NCI-H748 (cell line): ENCODE measurements around the gene SYT17.
A peak's percentile ranks its signal among the peaks of the same experiment; 100 is the strongest.

Source experiments
- DNase-seq: peaks from one replicate; lab custom pipeline; 2025; ENCODE audit not compliant: unreplicated experiment; lab: John Stamatoyannopoulos, UW

Gene SYT17

DNA sequence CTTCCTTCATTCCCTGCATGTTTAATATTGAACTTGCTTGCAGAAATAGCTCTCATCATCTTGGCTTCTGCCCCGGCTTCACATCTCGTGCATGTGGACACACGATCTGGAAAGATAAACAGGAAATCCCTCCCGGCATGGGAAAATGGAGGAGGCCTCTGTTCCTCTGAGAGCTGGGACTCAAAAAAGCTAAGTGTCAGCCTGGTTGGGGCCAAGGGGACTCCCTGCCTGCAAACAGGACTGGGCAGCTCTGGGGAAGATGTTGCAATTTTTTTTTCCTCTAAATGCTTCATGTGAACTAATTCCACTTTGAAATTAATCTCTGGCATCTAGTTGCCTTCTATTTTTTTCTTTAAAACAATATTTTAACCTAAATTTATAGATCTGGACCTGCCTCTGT lies 29.4 kb upstream of the SYT17 start:
- peak; percentile 58 for DNase-seq

DNA sequence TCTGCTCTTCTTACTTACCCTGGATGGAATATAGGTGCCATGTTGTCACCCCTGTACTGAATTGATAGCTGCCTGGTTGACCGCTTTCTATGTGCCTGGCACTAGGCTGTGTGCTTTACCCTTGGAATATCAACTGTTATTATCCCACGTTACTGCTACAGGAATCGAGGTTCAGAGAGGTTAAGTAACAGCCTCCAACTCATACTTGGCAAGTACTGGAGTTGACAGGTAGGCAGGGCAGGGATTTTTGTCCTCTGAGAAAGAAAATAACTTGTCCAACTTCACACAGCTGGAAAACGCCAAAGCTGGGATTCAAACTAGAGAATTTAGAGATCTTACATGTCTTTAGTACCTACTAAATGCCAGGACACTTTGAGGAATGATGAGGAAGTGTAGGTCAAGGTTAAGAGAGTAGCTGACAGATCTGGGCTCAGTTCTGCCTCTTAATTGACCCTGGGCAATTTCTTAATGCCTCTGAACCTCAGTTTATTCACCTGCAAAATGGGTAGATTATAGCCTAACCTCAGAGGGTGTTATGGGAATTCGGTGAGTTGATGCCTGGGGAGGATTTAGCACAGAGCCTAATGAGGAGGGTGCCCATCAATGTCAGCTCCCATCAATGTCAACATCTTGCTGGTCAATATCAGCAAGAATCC lies 28.5 kb upstream of the SYT17 start:
- no peak for DNase-seq

DNA sequence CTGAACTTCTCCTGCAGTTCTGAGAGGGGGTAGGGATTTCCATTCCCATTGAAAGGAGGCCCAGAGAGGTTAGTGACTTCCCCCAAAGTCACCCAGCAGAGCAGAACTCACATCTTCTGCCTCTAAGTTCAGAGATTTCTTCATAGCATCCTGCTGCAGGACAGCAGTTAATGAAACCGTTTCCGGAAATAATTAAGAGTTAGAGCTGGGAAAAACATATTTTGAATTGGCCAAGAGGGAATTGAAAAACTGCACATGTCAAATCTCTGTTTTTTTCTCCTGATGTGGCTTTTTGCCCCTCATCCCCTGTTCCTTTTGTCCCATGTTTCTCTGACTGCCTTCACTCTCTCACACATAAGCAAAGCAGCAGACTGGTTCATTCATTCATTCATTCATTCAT lies 27.6 kb upstream of the SYT17 start:
- DNase-seq: no peak

DNA sequence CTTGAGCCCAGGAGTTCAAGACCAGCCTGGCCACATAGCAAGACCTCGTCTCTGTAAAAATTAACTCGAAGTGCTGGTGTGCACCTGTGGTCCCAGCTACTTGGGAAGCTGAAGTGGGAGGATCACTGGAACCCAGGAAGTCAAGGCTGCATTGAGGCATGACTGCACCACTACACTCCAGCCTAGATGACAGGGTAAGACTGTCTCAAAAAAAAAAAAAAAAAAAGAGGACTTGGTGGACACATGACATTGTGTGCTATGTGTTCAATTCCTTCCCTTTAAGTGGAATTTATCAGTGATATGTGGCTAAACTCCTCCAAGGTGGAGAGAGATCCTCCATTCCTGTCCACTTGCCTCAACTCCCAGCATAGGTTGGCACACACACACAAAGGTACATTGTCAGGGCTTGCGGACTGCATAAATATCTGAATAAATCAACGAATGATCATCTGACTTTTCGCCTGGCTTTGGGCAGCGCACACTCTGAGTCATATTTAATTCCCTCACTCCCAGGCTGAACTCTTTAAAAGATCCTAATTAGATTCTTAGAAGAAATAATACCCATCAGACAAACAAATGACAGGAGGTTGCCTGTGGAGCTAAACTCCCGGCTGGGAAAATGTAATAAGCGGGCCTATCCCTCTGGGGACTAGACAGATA lies 25.0 kb upstream of the SYT17 start:
- DNase-seq: no peak

DNA sequence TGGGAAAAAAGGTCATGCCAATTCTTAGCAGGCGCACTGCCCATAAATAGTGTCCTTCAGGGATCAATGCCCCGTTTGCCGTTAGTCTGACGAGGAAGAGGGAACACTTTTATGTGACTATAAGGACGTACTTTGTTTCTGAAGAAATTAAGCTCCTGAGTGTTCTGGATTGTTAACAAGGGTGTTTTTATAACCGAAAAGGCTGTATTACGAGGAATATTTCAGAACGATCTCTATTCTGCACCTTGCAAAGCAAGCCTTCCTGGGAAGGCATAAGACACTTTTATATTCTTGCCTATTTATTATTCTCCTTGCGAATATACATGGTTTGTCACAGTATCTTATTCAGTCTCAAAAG lies 24.5 kb upstream of the SYT17 start:
- DNase-seq: no peak

DNA sequence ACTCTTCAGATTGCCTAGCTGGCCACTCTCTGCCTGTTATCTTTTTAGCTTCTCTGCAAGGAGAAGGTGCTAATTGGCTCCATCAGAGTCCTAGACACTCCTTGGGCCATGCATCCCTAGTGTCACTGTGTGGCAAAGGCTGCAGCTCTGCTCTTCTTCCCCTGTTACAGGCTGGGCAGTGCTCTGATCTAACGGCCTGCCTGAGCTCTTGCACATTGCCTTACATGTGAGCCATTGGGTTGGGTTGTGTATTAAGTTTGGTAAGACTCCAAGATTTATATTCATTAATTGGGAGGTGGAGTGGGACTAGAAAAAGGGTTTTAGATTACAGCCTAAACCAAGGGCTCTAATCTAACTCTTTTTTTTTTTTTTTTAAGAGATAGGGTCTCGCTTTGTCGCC lies 23.0 kb upstream of the SYT17 start:
- DNase-seq: no peak

DNA sequence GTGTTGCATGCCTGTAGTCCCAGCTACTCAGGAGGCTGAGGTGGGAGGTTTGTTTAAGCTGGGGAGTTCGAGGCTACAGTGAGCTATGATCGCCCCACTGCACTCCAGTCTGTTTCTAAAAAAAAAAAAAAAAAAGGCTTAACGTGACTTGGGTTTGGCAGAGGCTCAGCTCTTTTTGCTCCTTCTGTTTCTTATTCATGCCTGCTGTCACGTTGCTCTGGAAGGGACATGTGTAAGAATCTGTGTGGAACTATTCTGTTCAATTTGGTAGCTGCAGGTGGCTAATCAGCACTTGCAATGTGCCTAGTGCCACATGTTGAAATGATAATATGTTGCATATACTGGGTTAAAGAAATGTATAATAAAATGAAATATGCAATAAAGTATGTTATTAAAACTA lies 20.9 kb upstream of the SYT17 start:
- DNase-seq: no peak

DNA sequence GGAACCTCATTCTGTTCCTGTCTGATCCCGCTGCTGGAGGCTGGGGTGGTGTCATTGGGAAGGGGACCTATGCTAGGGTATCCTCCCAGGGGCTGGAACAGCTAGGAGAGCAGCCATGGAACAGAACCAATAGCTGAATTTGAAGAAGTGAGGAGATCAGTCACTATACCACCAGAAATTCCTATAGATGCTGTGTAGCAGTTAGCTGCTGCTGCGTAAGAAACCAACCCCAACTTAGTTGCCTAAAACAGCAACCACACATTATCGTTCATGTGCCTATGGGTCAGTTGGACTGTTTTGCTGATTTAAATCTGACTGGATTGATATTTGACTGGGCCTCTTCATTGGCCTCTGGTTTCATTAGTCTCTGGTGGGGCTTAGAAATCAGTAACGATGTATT lies 20.4 kb upstream of the SYT17 start:
- DNase-seq: no peak

DNA sequence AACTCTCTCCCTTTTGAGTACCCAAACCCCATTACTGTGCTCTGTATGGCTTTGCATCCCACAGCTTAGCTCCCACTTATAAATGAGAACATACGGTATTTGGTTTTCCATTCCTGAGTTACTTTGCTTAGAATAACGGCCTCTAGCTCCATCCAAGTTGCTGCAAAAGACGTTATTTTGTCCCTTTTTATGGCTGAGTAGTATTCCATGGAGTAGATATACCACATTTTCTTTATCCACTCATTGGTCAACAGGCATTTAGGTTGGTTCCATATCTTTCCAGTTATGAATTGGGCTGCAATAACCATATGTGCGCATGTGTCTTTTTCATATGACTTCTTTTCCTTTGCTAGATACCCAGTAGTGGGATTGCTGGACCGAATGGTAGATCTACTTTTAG lies 19.9 kb upstream of the SYT17 start:
- DNase-seq: no peak

DNA sequence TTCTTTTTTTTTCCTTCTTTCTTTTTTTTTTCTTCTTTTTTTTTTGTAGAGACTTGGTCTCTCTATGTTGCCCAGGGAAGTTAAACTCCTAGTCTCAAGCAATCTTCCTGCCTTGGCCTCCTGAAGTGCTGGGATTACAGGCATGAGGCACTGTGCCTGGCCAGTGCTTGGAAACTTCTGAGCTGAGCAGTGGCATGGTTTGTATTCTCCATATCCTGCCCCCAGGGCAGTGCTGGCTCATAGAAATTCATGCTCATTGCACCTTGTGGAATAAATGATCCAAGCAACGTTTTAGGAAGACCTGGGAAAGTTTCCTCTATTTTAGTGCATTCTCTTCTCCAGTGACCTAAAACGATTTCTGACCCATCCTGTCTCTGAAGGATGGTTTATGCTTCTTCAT lies 16.7 kb upstream of the SYT17 start:
- no peak for DNase-seq

DNA sequence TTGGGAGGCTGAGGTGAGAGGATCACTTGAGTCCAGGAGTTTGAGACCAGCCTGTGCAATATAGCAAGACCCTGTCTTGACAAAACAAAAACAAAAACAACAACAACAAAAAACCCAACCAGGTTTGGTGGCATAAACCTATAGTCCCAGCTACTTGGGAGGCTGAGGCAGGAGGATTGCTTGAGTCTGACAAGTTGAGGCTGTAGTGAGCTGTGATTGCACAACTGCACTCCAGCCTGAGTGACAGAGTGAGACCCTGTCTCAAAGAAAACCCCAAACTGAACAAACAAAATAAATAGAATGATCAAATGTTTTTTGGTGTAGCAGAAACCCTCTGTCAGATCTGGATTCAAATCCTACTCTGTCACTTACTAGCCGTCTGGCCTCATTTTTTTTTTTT lies 16.0 kb upstream of the SYT17 start:
- no peak for DNase-seq

DNA sequence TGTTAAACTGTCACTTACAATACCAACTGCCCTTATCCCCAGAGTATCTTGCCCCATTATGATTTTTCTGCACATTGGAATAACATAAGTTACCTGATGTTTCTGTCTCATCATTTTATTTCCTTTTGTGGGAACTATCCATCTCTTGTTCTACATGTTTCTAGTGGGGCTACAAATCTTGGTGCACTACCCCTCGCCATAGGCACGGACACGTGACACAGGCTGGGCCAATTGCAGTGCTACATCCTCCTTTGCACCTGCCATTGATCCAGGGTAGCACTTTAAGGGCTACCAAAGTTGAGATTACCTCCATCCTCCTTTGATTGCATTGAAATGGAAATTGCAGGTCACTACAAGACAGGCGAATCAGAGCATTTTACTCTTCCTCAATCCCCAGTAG lies 14.2 kb upstream of the SYT17 start:
- DNase-seq: peak; percentile 54

DNA sequence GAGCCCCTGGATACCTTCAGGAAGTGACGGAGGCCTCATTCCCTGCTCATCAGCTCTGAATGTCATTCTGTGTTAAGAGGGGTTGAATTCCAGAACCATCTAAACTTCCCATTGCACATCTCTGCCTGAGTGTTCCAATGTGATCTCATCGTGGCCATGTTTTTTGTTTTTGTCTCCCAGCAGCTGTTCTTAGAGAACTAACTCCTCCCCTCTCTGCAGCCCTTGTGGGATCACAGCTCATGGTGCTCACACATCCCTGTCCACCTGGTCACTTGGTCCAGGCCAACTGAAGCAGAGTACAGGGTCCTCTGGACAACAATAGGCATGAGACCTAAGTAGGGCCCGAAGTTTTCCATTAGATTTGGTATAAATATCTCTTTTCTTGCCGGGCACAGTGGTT lies 6.0 kb upstream of the SYT17 start:
- no peak for DNase-seq

DNA sequence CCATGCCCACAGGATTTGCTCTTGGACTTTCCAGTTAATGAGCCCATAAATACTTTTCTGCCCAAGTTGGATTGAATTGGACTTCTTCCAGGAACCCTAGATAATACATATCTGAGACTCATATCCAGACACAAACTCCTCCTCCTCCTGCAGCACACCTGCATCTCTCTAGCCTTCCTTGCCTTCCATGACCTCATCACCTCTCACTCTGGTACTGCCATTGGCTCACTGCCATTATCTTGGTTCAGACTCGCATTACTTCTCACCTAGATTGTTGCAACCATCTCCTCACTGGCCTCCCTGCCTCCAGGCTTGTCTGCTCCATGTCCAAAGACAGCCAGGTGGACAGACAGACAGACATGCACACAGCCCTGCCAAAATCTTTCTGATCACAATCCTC lies 4.8 kb upstream of the SYT17 start:
- DNase-seq: no peak

DNA sequence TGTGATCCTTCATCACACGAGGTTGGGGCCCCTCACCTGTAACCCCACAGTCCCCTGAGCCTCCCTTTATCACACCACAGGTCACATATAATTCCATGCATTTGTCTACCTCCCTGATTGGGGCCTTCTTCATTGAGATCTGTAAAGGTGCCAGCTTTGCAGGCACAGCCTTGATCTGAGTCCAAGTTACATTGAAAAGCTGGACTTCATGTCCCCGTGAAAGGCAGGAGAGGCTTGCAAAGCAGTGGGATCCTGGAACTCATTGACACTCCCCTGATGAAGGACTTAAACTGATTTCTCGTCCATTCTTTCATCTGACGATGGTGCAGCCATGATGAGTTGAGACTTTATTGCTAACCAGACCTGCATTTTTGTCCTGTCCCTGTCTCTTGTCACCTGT lies 3.8 kb upstream of the SYT17 start:
- DNase-seq: no peak

DNA sequence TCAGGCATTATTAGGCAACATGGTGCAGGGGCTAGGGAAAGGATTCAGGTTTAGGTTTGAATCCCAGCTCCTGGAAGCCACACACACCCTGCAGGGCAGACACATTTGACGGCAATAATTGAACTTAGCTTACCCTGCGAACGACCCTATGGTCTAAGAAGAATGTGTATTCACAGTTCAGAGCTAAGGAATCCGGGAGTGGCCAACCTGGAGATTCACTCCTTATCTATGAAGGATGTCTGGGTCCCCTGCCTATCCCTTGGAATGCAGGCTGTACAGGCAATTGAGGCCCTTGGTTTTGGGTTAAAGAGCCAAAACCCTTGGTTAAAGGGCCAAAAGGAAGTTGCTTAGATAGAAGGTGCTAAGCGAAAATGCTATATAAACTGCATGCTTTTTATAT lies 2.9 kb upstream of the SYT17 start:
- DNase-seq: no peak

DNA sequence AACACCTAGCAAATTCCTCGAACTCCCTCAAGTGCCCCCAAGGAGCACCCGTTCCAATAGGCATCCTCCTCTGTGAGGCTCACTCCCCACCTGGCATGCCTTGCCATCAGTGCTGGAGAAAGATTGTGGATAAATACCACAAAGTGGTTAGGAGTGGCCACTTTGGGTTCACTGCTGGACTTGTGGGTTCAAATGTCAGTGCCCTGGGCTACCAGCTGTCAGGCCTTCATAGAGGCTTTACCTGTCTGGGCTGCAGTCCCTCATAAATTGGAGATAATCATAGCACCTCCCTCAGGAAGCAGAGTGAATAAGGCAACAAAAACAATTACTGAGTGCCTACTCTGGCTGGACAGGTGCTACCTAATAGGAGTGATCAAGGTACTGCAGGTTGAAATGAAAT lies 1.5 kb upstream of the SYT17 start:
- DNase-seq: peak; percentile 45

DNA sequence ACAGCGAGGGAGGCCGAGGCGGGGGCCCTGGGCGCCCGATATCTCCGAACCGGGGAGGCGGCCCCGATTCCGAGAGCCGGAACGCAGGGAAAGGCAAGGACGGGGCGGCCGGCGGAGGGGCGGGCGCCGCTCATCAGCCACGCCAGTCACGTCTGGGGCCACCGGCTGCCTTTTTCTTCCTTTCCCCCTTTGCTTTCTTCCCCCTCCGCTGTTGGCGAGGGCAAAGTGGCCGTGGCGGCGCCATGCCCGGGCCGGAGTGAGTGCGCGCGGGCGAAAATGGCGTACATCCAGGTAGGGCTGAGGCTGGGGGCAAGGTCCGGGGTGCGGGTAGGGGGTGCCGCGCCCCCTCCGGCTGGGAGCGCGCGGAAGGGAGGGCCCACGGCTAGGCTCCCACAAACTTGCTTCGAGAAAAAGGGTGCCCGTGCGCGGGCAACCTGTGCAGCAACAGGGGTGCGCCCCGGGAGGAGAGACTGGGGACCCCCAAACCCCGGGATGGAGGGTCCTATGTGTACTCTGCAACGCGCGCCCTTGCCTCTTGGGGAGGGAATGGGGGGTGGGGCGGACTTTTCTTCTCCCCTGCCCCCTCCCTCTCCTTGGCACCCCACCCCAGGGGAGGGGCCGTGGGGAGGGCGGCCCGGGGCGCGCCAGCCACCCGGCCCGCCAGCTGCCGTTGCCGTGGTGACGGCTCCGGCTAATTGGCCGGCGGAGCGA lies 486 bp downstream of the SYT17 start:
- peak; percentile 83 for DNase-seq

DNA sequence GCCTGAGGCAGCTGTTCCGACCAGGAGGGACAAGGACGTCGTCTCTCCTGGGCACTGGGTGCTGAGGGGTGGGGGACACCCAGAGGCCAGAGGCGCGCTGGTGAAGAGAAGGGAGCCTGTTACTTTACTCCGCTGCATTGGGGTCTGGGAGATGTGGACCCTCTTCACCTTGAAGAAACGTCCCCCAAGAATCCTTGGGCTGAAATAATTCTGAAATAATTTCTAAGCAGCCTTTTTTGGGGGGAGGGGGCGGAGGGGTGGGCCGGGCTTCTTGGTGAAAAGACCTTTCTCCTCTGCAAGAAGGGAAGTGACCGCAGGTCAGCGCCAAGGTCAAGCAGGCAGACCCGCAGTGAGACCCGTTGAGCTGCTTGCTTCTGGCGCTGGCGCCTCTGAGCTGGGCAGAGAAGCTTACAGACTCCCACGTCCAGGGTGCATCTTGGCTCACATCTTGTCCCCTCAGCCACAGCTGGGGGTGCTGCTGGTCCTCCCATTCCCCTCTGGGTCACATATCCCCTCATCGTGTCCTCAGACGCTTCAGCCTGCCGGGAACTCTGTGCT lies 1.1 kb downstream of the SYT17 start:
- peak; percentile 32 for DNase-seq

DNA sequence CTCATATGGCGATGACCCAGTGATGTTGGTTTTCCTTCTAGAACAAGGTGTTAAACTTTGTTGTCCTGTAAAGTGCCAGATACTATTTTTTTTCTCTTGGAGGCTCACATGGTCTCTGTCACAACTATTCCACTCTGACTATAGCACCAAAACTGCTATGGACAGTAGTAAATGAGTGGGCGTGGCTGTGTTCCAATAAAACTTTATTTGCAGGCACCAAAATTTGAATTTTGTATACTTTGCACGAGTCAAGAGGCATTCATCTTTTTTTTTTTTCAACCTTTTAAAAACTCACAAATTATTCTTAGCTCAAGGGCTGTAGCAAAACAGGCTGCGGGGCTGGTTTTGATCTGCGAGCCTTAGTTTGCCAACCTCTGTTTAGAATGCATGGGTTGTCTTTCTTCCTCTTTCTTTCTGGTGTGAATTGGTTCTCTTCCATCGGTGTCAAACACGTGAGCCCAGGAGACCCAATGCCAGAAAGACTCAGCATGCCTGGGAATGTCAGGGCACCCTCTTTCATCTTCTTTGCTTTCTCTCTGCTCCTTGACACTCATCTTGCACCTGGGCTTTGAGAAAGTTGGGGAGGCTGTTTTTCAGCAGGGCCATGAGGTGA lies 2.1 kb downstream of the SYT17 start:
- no peak for DNase-seq

DNA sequence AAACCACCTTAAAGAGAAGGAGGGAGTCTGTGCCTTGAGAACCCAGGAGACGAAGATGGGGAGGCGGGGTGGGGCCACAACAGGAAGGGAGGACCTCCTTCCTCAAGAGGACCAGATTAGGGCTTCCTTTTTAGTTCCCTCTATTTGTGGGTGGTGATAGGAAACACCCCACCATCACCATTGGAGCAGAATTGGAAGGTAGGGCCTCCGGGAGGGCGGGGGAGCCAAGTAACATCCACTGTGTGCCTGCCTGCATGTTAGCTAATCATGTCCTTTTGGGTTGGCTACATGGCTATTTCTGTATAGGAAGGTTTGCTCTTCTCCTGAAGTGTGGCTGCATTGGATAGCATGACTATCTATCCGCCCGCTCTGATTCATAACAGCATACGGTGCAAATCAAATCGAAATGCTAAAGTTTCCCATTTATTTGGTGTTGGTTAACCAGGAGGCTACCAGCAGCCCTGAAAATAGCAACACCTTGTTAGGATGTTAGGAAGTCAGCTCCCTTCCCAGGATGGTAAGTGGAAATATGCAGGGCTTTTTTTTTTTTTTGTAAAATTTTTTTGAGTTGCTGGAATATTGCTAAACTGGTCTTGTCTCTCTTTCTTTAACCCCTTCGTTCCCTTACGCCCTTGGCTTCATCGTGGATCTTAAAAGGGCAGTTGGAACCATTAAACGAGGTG lies 4.2 kb downstream of the SYT17 start:
- no peak for DNase-seq
